ENCODE results near the gene B4GALT5. TPM values are rescaled to one million over a fixed set of nuclear protein-coding genes. Genes with fewer than 3 reads are reported as not detected.

Gene B4GALT5, protein sequence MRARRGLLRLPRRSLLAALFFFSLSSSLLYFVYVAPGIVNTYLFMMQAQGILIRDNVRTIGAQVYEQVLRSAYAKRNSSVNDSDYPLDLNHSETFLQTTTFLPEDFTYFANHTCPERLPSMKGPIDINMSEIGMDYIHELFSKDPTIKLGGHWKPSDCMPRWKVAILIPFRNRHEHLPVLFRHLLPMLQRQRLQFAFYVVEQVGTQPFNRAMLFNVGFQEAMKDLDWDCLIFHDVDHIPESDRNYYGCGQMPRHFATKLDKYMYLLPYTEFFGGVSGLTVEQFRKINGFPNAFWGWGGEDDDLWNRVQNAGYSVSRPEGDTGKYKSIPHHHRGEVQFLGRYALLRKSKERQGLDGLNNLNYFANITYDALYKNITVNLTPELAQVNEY
- 48.8 to 75.9 TPM (median 63.2 TPM) in 5 replicates for total RNA-seq (2022; extraction: Qiagen RNA extraction; ENCODE audit: low read depth)

GRCh38 chr20:49713753-49714712, at the start of gene B4GALT5:
Gene B4GALT5 (minus strand): TSS chr20:49713878. CDS start chr20:49713690, 188 bp downstream.

Other genes starting within 250 kb of the B4GALT5 start
- gene KCNB1, start 231.2 kb downstream of the B4GALT5 start, total RNA-seq (2022; extraction: Qiagen RNA extraction; ENCODE audit: low read depth) = 0.37 to 0.99 TPM (median 0.63 TPM) in 5 replicates
- gene PTGIS, start 145.7 kb downstream of the B4GALT5 start, total RNA-seq (2022; extraction: Qiagen RNA extraction; ENCODE audit: low read depth) = 0.04 TPM in 1 of 5 replicates, not detected in the others
- 6.2 to 9.6 TPM (median 9.0 TPM) in 5 replicates for gene SLC9A8, start 99.0 kb upstream of the B4GALT5 start, total RNA-seq (2022; extraction: Qiagen RNA extraction; ENCODE audit: low read depth)
- 5.3 to 8.8 TPM (median 8.3 TPM) in 5 replicates for gene SPATA2, start 201.7 kb upstream of the B4GALT5 start, total RNA-seq (2022; extraction: Qiagen RNA extraction; ENCODE audit: low read depth)
- gene RNF114, start 222.5 kb upstream of the B4GALT5 start, total RNA-seq (2022; extraction: Qiagen RNA extraction; ENCODE audit: low read depth) = 51.1 to 68.2 TPM (median 58.4 TPM) in 5 replicates

Measured in A549 treated with ZK216348 at 1 μM for 4 hours (cell line).